ENCODE data around the gene ZNF385A.

The ZNF385A gene

DNA sequence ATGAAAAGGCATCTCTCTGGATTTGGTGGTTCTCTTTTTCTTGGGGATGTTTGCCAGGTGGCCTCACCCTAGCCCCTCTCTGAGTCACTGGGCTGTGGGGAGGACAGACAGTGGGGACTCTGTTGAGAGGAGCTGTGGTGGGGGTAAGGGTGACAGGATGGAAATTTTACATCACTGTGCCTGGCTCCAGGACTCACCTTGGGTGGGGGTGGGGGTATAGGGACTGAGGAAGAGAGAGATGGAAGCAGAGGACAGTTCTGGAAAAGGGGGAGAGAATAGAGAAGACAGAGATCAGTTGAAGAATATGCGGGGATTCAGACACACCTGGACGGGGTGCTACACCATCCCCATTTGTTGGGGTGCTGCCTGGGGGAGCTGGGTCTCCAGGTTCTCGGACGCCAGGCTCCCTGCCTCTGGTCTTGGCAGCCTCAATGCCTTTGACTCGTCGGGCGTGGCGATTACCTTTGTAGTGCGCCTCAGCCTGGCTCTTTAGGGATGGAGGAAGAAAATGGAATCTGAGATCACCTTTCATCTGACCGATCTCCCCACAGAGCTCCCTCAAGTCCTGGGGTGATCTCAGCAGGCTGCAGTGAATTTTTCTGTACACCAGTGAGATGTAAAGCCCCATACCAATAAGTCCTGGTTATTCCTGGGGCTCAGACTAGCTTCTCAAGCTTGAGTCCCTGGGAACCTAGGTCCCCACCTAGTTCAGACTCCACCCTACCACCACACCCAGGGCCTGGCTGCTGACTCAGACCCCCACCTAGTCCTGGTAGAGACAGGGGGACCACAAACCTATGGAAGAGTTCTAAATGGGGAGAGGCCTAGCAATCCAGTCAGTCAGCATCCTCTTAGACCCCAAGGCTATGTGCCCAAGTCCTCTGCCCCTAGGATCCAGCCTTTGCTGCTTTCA lies 10.6 kb downstream of the ZNF385A start:
- no peak for DNase-seq (ENCODE audit: low read depth in 2 of 2)

GRCh38 chr12:54372113-54372806 lies 12.3 kb downstream of the ZNF385A start:
- DNase-seq (ENCODE audit: low read depth in 2 of 2), result no peak

- no peak for DNase-seq (ENCODE audit: low read depth in 2 of 2)
These were observed 13.0 kb downstream of the ZNF385A start for GRCh38 chr12:54371328-54372112.

DNA sequence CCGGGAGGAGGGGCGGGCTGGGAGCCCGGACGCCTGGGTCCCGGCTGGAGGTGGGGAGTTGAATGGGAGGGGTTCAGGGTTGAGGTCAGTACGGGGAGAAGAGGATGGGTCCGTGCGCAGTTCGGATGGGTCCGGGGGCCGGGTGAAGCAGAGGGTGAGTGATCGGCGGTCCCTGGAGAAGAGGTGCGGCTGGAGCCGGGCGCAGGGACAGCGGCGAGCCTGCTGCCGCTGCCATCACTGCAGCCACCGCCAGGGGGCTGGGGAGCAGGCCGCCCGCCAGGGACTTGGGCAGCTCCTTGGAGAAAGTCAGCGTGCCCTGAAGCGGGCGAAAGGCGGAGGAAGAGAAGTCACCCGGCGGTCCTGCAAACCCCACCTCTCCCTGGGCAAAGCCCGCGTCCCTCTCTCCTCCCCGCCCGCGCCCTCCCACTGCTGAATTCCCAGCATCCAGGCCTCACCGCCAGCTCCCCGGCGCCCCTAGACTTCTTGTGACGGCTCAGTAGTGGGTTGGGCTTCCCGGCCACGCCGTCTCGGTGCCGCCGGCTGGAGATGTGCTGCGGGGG lies 14.3 kb downstream of the ZNF385A start:
- DNase-seq (ENCODE audit: low read depth in 2 of 2), result no peak

GRCh38 chr12:54369597-54370131 lies 14.9 kb downstream of the ZNF385A start:
- DNase-seq (ENCODE audit: low read depth in 2 of 2), result no peak

DNA sequence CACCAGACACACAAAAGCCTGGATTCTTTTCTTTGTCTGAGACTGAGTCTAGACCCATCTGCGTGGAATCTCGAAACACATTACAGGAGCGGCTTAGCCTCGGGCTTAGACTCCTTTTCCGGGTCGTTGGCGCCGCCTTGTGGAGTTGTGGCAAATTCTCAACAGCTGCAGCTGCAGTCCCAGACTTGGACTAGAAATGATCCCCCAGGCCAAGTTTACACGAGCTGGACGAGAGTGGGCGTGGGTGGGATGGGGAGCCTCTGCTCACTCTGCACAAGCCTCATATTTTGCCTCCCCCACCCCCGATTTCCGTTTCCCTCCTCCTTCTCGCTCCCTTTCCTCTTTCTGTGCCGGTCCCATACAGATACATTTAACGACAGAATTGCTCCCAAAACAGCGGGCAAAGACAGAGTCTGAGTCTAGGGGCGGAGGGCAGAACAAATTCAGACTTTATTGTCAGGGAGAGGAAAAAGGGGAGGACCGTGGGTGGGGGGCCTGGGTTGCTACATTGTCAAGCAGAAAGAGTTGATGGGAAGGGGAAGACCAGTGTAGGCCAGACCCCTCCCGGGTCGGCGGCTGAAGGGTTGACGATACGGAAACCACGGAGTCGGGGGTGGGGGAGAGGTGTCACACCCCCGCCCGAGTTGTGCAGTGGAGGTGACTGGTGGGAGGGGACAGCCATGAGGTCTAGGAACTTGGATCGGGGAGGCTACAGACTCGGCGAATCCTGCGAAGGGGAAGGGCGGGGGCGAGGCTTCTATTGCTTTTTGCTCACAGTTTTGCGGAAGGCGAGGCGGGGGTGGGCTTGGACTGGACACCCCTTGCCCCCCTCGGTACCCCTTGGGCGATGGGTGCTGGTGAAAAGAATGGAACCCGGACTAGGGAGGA lies 15.6 kb downstream of the ZNF385A start:
- DNase-seq (ENCODE audit: low read depth in 2 of 2), result peak; percentile 82 to 85

- DNase-seq (ENCODE audit: low read depth in 2 of 2), result no peak
These were observed 16.4 kb downstream of the ZNF385A start for GRCh38 chr12:54368025-54368708.

DNA sequence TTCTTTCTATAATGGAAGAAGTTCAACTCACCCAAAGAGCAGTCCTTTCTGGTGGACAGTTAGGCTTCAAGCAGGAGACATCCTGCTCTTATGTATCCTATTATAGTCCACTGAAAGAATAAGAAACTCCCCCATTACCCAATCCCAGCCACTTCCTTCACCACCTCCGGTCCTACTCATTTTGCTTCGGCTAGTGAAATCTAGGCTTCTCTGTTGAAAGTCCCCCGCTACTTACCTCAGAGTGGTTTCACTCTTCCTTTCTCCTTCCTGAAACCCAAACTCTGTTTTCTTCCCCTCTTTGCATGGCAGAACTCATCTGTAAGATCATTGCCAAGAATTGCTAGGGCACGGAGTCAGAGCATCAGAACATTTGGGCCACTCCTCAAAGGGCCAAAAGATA lies 20.1 kb downstream of the ZNF385A start, which contains the start of gene GPR84:
GPR84 (minus strand) TSS at position 74 of the 400 bp plus-strand sequence. CDS start 635 bp downstream, outside the sequence.
- no peak for DNase-seq (ENCODE audit: low read depth in 2 of 2)

DNA sequence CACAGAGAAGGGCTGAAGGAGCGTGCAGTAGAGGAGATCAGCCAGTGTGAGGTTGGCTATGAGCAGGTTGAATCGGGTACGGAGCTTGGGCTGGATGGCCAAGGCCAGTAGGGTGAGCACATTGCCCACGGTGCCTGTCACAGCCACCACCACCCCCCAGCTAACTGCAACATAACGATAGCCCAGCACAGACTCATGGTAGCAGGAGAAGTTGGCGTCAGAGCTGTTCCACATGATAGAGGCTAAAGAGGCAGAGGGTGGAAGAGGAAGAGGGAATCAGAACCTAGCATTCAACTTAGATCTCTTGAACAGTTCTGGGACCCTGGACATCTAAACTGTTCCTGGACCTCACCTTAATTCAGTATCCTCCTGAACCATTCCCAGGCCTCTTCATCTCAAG lies 20.9 kb downstream of the ZNF385A start:
- no peak for DNase-seq (ENCODE audit: low read depth in 2 of 2)

- DNase-seq (ENCODE audit: low read depth in 2 of 2), result no peak
These were observed 21.5 kb downstream of the ZNF385A start for GRCh38 chr12:54363047-54363446.

DNA sequence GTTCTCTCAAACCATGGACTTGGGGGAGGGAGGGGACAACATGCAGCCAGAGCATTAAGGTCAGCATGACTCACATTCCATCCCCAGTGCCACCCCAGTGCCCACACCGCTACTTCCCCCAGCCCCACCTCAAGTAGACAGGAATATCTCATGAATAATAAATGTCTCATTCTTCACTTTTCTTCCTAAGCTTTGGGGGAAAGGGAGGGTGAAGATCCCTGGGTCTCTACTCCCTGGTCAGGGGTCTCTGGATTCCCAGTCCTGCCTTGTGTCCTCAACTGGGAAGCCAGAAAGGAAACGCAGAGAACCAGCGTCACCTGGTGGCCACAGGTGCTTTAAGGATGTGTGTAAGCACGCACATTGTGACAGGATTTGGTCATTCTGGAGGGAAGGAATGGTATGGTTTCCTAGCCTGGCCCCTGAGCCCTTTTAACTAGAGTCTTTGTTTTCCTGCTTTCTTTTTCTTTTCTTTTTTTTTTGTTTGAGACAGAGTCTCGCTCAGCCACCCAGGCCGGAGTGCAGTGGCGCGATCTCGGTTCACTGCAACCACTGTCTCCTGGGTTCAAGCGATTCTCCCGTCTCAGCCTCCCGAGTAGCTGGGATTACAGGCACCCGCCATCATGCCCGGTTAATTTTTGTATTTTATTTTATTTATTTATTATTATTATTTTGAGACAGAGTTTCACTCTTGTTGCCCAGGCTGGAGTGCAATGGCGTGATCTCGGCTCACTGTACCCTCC lies 23.6 kb downstream of the ZNF385A start:
- peak in 1 of 2 donors; percentile 25 for DNase-seq (ENCODE audit: low read depth in 2 of 2)

- no peak for DNase-seq (ENCODE audit: low read depth in 2 of 2)
These were observed 24.7 kb downstream of the ZNF385A start for GRCh38 chr12:54359762-54360351.

- DNase-seq (ENCODE audit: low read depth in 2 of 2), result peak; percentile 81
These were observed 25.4 kb downstream of the ZNF385A start for GRCh38 chr12:54358945-54359761.

- no peak for DNase-seq (ENCODE audit: low read depth in 2 of 2)
These were observed 26.2 kb downstream of the ZNF385A start for GRCh38 chr12:54358191-54358944.

- no peak for DNase-seq (ENCODE audit: low read depth in 2 of 2)
These were observed 26.9 kb downstream of the ZNF385A start for GRCh38 chr12:54357506-54358190.

DNA sequence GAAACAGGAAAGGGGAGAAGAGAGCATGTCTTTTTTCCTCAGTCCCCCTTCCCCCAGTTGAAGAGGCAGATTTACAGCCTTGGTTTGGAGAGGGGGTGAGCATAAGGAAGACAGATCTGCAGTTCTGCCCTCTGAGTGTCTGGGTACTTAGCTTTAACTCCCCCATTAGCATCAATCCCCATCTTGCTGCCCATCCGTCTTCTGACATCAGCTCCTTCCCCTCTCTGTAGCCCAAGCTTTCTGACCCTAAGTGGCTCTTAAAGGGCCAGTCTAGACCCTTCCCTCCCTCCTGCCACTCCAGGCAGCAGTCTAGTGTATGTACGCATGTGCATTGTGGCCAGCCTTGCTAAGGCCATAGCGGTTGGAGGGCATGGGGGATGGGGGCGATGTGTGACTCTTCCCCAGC lies 27.6 kb downstream of the ZNF385A start:
- DNase-seq (ENCODE audit: low read depth in 2 of 2), result no peak
